ENCODE measurements around the gene ST8SIA1. TPM values are rescaled to one million over a fixed set of nuclear protein-coding genes. Genes with fewer than 3 reads are reported as not detected.

The ST8SIA1 gene
- not detected in 5 replicates for total RNA-seq (2022; extraction: Qiagen RNA extraction; ENCODE audit: low read depth)

DNA sequence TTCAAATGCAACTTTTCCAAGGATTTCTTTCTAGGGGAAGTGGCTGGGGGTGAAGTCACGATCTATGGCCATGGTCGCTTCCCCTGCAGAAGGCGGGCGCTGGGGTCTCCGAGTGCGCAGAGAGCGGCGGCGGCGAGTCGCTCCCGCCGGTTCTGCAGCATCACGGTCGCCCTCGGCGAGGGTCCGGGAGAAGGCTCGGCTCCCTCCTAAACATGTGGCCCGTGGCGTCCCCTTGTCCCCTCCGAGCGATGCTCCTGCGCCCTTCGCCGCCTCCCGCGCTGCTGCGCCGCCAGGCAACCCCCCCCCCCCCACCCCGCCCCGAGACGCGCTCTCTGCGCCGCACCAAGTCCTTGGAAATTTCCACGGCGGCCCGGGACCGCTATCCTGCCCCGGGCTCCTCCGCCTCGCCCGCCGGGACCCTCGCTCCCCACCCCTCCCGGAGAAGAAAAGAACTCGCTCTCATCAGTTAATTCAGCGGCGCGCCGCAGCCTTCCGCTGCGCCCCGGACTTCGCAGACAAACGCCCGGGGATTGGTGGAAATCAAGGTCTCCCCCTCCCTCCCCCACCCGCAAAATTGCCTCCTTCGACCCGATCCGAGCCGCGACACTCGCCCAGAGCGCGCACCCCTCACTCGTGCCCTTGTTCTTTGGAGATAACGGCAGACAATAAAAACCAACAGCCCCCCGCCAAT, at the start of gene ST8SIA1:
ST8SIA1 (minus strand) TSS at position 298 of the 691 bp plus-strand sequence. CDS start 475 bp downstream, outside the sequence.

Other genes starting within 250 kb of the ST8SIA1 start
- gene C2CD5, start 209.8 kb upstream of the ST8SIA1 start, total RNA-seq (2022; extraction: Qiagen RNA extraction; ENCODE audit: low read depth) = 11.1 to 14.2 TPM (median 13.4 TPM) in 5 replicates